ENCODE results near the gene STXBP6.

The STXBP6 gene

GRCh38 chr14:24913746-24914145 lies 136.2 kb downstream of the STXBP6 start:
- Histone ChIP-seq H3K4me3 (ENCODE audit: low read depth, low read length) (no peak overlapping the region), H3K36me3 (ENCODE audit: control insufficient read depth in 2 of 2, insufficient read depth in 1 of 2, low read length in 2 of 2) (no peaks in the 10 kb centered on the region), H3K27ac (ENCODE audit: extremely low read depth, low read depth, low read length) (no peak overlapping the region), H3K9me3 (ENCODE audit: control insufficient read depth, insufficient read depth, low read depth, low read length) (no peaks in the 10 kb centered on the region), H3K4me1 (ENCODE audit: control insufficient read depth, insufficient read depth, low read length) (peaks cover 20% of the 10 kb centered on the region)
- POLR2A ChIA-PET, result no interaction called here
- TF ChIP-seq ZNF221 (tag by site-specific recombination; IDR thresholded peaks at IDR 0.05; ENCODE audit: borderline replicate concordance), result no peak
- no peak for TF ChIP-seq ZNF768 (tag by site-specific recombination; IDR thresholded peaks at IDR 0.05)
- no peak for TF ChIP-seq ZSCAN5A (tag by site-specific recombination; IDR thresholded peaks at IDR 0.05)
- TF ChIP-seq ZNF449 (tag by site-specific recombination; IDR thresholded peaks at IDR 0.05), result no peak
- no peak for TF ChIP-seq ZNF133 (tag by site-specific recombination; IDR thresholded peaks at IDR 0.05)
- TF ChIP-seq ZSCAN18 (tag by site-specific recombination; IDR thresholded peaks at IDR 0.05), result no peak
- no peak for TF ChIP-seq OSR2 (tag by site-specific recombination; IDR thresholded peaks at IDR 0.05)
- no peak for TF ChIP-seq ZNF555 (tag by site-specific recombination; conservative IDR thresholded peaks at IDR 0.05)
- CTCF ChIA-PET, result no interaction called here

- no peak overlapping the region for H3K4me3 ChIP-seq (ENCODE audit: low read depth, low read length)
- H3K36me3 ChIP-seq (ENCODE audit: control insufficient read depth in 2 of 2, insufficient read depth in 1 of 2, low read length in 2 of 2), result no peaks in the 10 kb centered on the region
- no peak for TF ChIP-seq ZNF600 (tag by site-specific recombination; IDR thresholded peaks at IDR 0.05)
- no peak for TF ChIP-seq ZNF830 (tag by site-specific recombination; IDR thresholded peaks at IDR 0.05; ENCODE audit: low read depth)
- no peak for TF ChIP-seq PRDM1 (tag by site-specific recombination; IDR thresholded peaks at IDR 0.05)
- no peak for TF ChIP-seq ZNF747 (tag by site-specific recombination; IDR thresholded peaks at IDR 0.05)
- TF ChIP-seq ZNF670 (tag by site-specific recombination; IDR thresholded peaks at IDR 0.05; ENCODE audit: low read depth), result no peak
- ChIA-PET POLR2A (no interaction called here), CTCF (interaction anchor here (0.6 kb wide), 1 partner anchor 1065 kb away, joined by 3 read pairs; no protein-coding TSS in a partner anchor)
- no peak overlapping the region for H3K27ac ChIP-seq (ENCODE audit: extremely low read depth, low read depth, low read length)
- peaks cover 20% of the 10 kb centered on the region for H3K4me1 ChIP-seq (ENCODE audit: control insufficient read depth, insufficient read depth, low read length)
- no peaks in the 10 kb centered on the region for H3K9me3 ChIP-seq (ENCODE audit: control insufficient read depth, insufficient read depth, low read depth, low read length)
These were observed 136.9 kb downstream of the STXBP6 start for GRCh38 chr14:24913021-24913420.

- Histone ChIP-seq H3K9me3 (ENCODE audit: control insufficient read depth, insufficient read depth, low read depth, low read length) (no peaks in the 10 kb centered on the region), H3K4me3 (ENCODE audit: low read depth, low read length) (no peak overlapping the region), H3K27ac (ENCODE audit: extremely low read depth, low read depth, low read length) (no peak overlapping the region), H3K4me1 (ENCODE audit: control insufficient read depth, insufficient read depth, low read length) (peaks cover 20% of the 10 kb centered on the region), H3K36me3 (ENCODE audit: control insufficient read depth in 2 of 2, insufficient read depth in 1 of 2, low read length in 2 of 2) (no peaks in the 10 kb centered on the region)
- POLR2A ChIA-PET, result no interaction called here
- TF ChIP-seq ZNF449 (tag by site-specific recombination; IDR thresholded peaks at IDR 0.05) (peak; percentile 42; the same call in 1 of the 2 replicates), ZNF398 (tag by site-specific recombination; IDR thresholded peaks at IDR 0.05) (peak; percentile 17; the same call in 1 of the 2 replicates), FEZF1 (tag by site-specific recombination; IDR thresholded peaks at IDR 0.05) (0 out of 2 replicates have a peak, but pooled peaks have one; percentile 17), ZNF830 (tag by site-specific recombination; IDR thresholded peaks at IDR 0.05; ENCODE audit: low read depth) (no peak), ZNF366 (tag by site-specific recombination; conservative IDR thresholded peaks at IDR 0.05) (peak; percentile 73), ZSCAN18 (tag by site-specific recombination; IDR thresholded peaks at IDR 0.05) (no peak)
- CTCF ChIA-PET, result interaction anchor here (0.6 kb wide), 1 partner anchor 497 kb away, joined by 3 read pairs; no protein-coding TSS in a partner anchor
These were observed 138.4 kb downstream of the STXBP6 start for GRCh38 chr14:24911324-24912109.

Data from HEK293 (cell line).